Stimulated activated CD8-positive, alpha-beta memory T cell treated with anti-CD3 and anti-CD28 coated beads, Interleukin-2, amount 100 ng/mL, for 48 hours (primary cell): ENCODE measurements around the gene IMPG2.

ENCODE experiments used
- DNase-seq, 2 donors: peaks; one replicate each; pipeline ENCODE4 v3.0.0-alpha.2; 2020; ENCODE audit warnings: low read depth in 2 of 2

IMPG2 gene

DNA sequence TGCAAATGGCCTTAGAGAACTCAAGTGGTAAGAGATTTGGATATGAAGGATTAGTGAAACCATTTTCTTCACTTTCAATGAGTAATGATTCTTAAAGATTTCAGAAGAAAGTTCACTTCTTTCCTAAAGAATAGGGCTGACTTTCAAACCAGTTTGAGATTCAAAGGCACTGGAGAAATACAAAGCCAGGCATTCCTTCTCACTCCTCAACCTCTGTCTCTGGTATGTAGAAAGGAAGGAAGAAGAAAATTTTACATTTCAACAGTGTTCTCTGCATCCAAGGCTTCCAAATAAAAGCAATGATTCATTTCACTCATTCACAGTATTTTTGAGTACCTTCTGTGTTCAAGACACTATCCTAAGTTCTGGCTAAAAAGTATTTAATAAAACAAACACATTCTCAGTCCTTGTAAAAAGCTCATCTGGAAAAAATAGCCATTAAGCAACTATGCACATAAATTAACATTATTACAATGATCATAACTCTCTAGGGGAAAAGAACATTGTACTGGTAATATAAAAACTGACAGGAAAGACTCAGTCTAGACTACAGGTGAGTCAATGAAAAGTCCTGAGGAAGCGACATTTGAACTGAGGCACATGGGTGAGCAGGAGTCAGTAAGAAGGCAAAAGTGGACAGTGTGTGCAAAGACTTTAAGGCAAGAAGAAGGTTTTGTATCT is 79.5 kb downstream of the IMPG2 start:
- no peak for DNase-seq

DNA sequence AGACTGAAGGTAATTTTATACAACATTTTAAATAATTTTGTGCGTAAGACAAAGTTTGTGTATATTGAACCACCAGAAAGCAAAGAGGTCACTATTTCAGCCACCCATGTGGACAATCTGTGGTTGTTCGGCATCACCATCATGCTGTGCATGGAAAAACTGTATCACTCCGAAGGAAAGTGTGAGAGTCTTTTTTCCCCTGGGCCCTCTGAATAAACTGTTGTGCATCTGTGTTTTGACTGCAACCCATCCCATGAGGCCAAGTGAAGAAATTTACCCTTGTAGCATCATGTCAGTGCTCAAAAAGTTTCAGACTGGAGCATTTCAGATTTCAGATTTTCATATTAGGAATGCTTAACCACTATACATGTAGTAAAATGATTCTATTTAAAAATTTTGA is 85.3 kb downstream of the IMPG2 start:
- no peak for DNase-seq

GRCh38 chr3:101230618-101231017 is 89.8 kb downstream of the IMPG2 start:
- no peak for DNase-seq

- no peak for DNase-seq
Observed at GRCh38 chr3:101229681-101230080, 90.7 kb downstream of the IMPG2 start.

DNA sequence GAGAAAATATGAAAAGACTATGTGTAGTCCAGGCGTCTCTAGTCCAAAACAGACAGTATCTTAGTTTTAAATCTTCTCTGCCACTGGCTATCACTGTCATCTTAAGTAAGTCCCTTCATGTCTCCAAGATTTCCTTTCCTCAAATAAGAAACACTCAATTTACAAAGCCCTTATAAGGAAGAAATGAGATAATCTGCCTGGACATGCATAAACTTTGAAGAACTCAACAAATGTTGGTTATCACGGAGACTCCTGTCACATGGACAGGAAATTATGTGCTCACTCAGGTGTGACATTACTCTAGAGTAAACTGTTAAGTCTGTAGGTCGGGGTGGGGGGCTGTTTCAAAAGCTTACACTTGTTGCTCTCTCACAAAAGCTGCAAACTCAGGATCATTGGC is 91.9 kb downstream of the IMPG2 start:
- no peak for DNase-seq

DNA sequence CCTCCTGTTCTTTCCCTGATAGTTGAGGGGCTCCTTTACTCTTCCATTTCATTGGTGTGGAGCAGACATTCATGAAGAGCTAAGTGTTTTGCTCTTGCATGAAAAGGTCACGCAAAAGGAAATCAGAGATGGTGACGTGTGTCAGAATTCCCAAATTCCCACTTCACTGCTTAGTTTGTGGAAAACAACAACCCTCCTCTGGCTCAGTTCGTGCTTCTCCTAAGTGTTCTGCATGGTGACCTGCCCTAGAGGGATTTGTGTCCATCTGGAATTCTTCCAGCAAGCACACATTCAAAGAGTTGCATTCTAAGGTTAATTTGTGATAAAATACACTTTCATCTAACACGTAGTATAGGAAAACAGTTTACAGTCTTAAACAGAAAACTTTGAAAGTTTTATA is 95.6 kb downstream of the IMPG2 start:
- DNase-seq, result no peak

DNA sequence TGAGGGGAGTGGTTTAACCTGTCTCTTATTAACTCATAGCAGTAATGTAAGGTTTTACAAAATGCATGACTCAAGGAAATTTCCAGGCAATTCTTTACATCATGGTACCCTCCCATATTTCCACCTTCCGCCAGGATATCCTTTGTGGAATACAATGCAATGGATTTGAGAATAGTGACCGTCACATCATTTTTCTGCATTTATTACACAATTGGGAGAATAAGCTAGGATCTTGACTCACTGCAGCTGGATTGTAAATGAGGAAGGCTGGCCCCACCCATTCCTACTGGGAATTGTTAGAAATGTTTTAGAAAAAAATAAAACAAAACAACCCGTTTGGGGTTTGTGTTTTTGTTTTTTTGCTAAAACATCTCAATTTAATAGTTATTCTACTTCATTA is 97.4 kb downstream of the IMPG2 start:
- no peak for DNase-seq

- no peak for DNase-seq
Observed at GRCh38 chr3:101219842-101220560, 100.4 kb downstream of the IMPG2 start.

DNA sequence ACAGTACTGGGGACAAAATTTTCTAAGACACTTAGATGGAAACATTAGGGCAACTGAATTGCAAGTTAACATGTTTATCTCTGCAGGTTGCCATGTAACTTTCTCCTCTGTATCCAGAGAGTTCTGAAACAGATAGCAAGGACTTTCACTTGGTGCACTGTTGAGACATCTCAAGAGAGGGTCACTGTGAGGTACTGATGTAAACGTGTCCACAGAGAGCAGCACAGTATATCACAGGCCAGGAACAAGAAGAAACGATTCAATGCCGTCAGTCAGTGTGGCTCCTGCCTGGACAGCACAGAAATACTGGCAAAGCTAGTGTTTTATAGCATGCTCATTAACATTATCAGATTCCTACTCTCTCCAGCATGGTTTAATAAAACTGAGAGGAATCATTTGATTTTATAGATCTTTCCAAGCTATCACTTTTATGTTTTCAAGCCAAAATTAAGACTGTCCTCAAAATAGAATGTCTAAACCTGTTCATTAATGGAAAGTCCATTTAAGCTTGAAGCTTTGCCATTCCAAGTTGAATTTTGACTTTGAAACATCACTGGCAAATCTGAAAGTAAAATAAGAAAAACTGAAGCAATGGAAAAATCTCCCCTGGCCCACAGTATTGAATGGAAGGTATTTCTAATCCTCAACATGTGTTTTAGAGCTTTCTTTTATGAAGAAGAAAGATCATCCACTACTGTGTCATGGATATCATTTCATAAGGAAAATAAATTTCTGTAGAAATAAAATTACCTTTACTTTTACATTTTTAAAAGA is 102.7 kb downstream of the IMPG2 start:
- no peak for DNase-seq

- DNase-seq, result no peak
Observed at GRCh38 chr3:101216710-101217465, 103.5 kb downstream of the IMPG2 start.

- DNase-seq, result no peak
Observed at GRCh38 chr3:101212730-101213129, 107.6 kb downstream of the IMPG2 start.

DNA sequence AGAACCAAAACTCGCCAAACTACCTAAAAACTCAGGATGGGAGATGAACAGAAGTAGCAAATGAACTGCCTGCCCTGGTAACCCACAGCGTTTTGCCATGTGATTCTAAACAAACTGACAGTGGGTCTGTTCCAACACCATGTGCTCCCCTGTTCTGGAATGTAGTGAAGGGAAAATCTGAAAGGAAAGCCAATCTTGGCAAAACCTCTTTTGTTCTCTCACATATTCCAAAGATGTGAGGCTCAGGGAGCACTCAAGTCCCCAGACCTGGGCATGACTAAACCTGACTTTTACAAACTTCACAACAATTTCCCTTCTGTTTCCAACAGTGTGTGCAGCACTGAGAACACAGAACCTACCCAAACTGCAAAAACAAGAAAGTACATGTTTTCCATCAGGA is 116.1 kb downstream of the IMPG2 start:
- DNase-seq, result no peak

GRCh38 chr3:101203411-101203810 is 117.0 kb downstream of the IMPG2 start:
- no peak for DNase-seq

- no peak for DNase-seq
Observed at GRCh38 chr3:101202640-101203039, 117.7 kb downstream of the IMPG2 start.

- DNase-seq, result no peak
Observed at GRCh38 chr3:101200461-101200860, 119.9 kb downstream of the IMPG2 start.

DNA sequence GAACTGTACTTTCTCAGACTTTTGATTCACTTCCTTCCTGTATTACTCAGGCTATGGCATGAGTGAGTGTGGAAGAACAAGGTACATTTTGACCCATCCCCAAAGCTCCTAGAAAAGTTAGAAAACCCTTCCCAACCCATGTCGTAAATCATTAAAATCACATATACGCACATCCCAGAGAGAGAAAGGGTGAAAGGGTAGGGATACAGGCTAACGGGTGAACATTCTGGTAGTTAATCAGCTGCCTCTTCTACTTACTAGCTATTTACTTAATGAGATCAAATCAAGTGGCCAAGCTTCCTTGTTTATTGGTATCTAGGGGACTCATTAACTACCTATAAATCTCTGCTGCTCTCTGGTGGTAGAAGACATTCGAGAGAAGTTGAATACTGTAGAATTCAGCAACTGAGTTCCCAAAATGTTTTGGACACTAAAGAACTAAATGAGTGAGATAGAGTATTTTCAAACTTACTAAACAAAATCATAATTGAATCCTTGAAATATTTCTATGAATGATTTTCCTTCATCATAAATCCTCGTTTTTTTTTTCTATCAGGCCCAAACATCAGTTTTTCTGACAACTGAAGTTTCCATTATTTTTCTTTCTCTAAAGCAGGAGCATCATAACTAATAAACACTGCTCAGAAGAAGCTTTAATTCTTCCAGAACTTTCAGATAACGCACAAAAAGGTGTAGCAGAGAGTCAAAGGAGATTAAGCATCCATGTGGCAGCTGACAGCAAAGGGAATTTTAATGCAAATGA is 124.2 kb downstream of the IMPG2 start:
- no peak for DNase-seq

DNA sequence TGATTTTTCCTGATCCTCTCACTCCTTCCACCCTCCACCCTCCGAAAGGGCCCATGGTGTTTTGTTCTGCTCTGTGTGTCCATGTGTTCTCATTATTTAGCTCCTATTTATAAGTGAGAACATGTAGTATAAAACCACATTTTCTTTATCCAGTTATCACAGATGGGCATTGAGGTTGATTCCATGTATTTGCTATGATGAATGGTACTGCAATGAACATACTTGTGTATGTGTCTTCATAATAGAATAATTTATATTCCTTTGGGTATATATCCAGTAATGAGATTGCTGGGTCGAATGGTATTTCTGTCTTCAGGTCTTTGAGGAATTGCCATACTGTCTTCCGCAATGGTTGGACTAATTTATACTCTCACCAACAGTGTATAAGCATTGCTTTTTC is 126.0 kb downstream of the IMPG2 start:
- DNase-seq, result no peak

DNA sequence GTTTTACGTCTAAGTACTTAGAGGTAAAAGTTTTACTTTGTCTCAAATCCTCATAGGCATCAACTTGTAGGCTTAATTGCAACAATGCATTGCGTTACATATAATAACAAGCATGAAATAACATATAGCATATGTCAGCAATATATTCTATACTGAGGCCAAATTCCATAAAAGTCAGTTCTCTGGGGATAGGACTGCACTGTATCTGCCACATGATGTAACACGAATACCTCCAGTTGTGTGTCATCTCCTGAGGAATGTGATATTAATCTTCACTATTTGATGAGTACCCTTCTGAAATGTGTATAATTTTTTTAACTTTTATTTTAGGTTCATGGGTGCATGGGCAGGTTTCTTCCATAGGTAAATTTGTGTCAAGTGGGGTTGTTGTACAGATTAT is 126.4 kb downstream of the IMPG2 start:
- DNase-seq, result no peak

DNA sequence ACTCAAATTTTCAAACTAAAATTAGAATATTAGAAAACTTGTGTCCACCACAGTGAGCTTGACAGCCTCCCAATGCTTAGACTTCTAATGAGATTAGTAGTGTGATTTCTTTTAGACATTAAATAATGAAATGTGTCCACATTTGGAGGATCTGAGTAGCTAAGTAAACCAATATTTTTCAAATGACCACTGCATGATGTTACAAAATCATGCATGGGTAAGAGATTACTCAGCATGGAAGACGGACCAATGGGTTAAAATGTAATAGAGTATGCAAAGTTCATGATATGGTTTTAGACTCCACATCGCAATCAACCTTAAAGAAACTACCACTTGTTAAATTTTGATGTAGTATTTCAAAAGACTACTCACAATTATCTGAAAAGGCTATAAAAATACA is 130.6 kb downstream of the IMPG2 start:
- DNase-seq, result no peak

- no peak for DNase-seq
Observed at GRCh38 chr3:101189176-101189575, 131.2 kb downstream of the IMPG2 start.

DNA sequence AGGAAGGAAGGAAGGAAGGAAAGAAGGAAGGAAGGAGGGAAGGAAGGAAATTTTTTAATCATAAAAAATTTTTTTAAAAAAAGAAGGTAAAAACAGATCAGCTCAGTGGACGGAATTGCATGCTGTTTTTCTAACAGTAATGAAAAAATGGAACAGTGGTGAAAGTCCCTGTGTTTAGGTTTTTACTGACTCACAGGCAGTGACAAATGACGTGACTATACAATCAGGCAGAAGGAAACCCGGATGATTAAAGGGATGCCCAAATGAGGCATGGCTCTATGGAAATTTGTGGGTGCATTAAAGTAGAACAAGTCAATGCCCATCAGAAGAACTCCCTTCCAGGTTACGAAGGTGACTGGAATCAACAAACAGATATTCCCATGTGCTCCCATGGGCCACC is 135.0 kb downstream of the IMPG2 start:
- no peak for DNase-seq
